MM.1S (cell line): ENCODE results near the gene PTPRN2.
"Not testable (repeated sequence)": the region's sequence is repeated elsewhere in the genome, so short reads cannot be mapped to it uniquely, and the experiment has no call there.

Experiments used
- DNase-seq: peaks from one replicate; pipeline ENCODE4 v3.0.0-alpha.2; 2015
- H2AFZ ChIP-seq: fragments of 300-600 bp; sonication (generic); 2 replicates; pipeline ENCODE4 v1.6.0; 2016; ENCODE audit warnings: antibody characterized with exemption, low read length
- H3F3A ChIP-seq: fragments of 300-600 bp; sonication (generic); 2 replicates; pipeline ENCODE4 v1.6.1; 2016; ENCODE audit warnings: mild to moderate bottlenecking, antibody characterized with exemption, low read length, moderate library complexity, mixed read lengths; ENCODE audit not compliant: insufficient read depth
- H3K27ac ChIP-seq: fragments of 300-600 bp; sonication (generic); 2 replicates; pipeline ENCODE4 v1.5.1; 2016; ENCODE audit warnings: mild to moderate bottlenecking, low read length
- H3K27me3 ChIP-seq: fragments of 300-600 bp; sonication (generic); replicated peaks from 2 replicates; pipeline ENCODE4 v1.6.0; 2016; ENCODE audit warnings: low read length; ENCODE audit not compliant: insufficient read depth
- H3K36me3 ChIP-seq: fragments of 300-600 bp; sonication (generic); replicated peaks from 2 replicates; pipeline ENCODE4 v1.6.1; 2016; ENCODE audit warnings: mild to moderate bottlenecking, low read length, mixed read lengths; ENCODE audit not compliant: insufficient read depth
- H3K4me1 ChIP-seq: fragments of 300-600 bp; sonication (generic); 2 replicates; pipeline ENCODE4 v1.6.1; 2016; ENCODE audit warnings: low read length, mixed read lengths
- H3K4me2 ChIP-seq: fragments of 300-600 bp; sonication (generic); 2 replicates; pipeline ENCODE4 v1.6.0; 2016; ENCODE audit warnings: low read depth, low read length
- H3K4me3 ChIP-seq: fragments of 300-600 bp; sonication (generic); 2 replicates; pipeline ENCODE4 v1.5.1; 2016; ENCODE audit warnings: low read length, mixed read lengths
- H3K79me2 ChIP-seq: fragments of 300-600 bp; sonication (generic); 2 replicates; pipeline ENCODE4 v1.6.1; 2016; ENCODE audit warnings: mixed run types, low read length, mixed read lengths
- H3K9ac ChIP-seq: fragments of 300-600 bp; sonication (generic); 2 replicates; pipeline ENCODE4 v1.6.1; 2016; ENCODE audit warnings: low read length, mixed read lengths
- H3K9me2 ChIP-seq: fragments of 300-600 bp; sonication (generic); replicated peaks from 2 replicates; pipeline ENCODE4 v1.6.1; 2016; ENCODE audit warnings: mild to moderate bottlenecking, low read length, mixed read lengths; ENCODE audit not compliant: insufficient read depth
- H3K9me3 ChIP-seq: fragments of 300-600 bp; sonication (generic); replicated peaks from 2 replicates; pipeline ENCODE4 v1.6.1; 2016; ENCODE audit warnings: mild to moderate bottlenecking, low read length, mixed read lengths; ENCODE audit not compliant: insufficient read depth
- H4K20me1 ChIP-seq: fragments of 300-600 bp; sonication (generic); 2 replicates; pipeline ENCODE4 v1.6.1; 2016; ENCODE audit warnings: mild to moderate bottlenecking, low read length, moderate library complexity, mixed read lengths; ENCODE audit not compliant: insufficient read depth
- EZH2 ChIP-seq: fragments of 300-600 bp; sonication (generic); optimal IDR thresholded peaks from 2 replicates; pipeline ENCODE3; 2017; ENCODE audit warnings: low read depth, mild to moderate bottlenecking, antibody characterized with exemption, low read length, mixed read lengths
- EZH2phosphoT487 ChIP-seq: fragments of 300-600 bp; sonication (generic); IDR thresholded peaks from 2 replicates; pipeline ENCODE4 v1.6.1; 2018; ENCODE audit warnings: antibody characterized with exemption, low read length
- TF ChIP-seq, protein P1 (sequence below): fragments of 300-600 bp; sonication (generic); IDR thresholded peaks from 2 replicates; pipeline ENCODE4 v1.5.1; 2016; ENCODE audit warnings: antibody characterized with exemption, low read length, mixed read lengths

The PTPRN2 gene

DNA sequence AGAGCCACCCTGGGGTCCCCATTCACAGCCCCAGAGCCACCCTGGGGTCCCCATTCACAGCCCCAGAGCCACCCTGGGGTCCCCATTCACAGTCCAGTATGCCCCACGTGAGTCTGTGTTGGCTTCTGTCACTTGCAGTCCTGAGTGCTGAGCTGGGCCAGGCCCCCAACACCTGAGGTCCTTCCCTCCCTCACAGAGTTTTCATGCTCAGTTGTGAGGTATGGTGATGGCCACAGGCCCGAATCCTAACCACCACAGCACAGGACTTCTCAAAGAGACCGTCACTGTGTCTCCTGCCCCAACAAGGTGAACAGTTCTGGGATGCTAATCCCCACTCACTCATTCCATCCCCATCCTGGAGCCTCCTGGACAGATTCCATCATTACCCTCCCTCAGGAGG is 239.2 kb downstream of the PTPRN2 start:
- Histone ChIP-seq H3K27me3 (peaks cover 17% of the 10 kb centered on the region; the same call in 1 of the 2 replicates), H3K9me2 (no peaks in the 10 kb centered on the region), H3K9ac (no peak overlapping the region), H3K27ac (no peak overlapping the region), H3K4me3 (no peak overlapping the region), H3F3A (no peaks in the 10 kb centered on the region), H4K20me1 (no peaks in the 10 kb centered on the region), H3K4me1 (no peaks in the 10 kb centered on the region), H3K9me3 (no peaks in the 10 kb centered on the region), H3K36me3 (no peaks in the 10 kb centered on the region), H3K79me2 (no peaks in the 10 kb centered on the region), H3K4me2 (no peak overlapping the region), H2AFZ (no peak overlapping the region)
- no peak for DNase-seq
- TF ChIP-seq, protein P1, sequence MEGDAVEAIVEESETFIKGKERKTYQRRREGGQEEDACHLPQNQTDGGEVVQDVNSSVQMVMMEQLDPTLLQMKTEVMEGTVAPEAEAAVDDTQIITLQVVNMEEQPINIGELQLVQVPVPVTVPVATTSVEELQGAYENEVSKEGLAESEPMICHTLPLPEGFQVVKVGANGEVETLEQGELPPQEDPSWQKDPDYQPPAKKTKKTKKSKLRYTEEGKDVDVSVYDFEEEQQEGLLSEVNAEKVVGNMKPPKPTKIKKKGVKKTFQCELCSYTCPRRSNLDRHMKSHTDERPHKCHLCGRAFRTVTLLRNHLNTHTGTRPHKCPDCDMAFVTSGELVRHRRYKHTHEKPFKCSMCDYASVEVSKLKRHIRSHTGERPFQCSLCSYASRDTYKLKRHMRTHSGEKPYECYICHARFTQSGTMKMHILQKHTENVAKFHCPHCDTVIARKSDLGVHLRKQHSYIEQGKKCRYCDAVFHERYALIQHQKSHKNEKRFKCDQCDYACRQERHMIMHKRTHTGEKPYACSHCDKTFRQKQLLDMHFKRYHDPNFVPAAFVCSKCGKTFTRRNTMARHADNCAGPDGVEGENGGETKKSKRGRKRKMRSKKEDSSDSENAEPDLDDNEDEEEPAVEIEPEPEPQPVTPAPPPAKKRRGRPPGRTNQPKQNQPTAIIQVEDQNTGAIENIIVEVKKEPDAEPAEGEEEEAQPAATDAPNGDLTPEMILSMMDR: no peak
- no peak for TF ChIP-seq EZH2
- no peak for TF ChIP-seq EZH2phosphoT487

DNA sequence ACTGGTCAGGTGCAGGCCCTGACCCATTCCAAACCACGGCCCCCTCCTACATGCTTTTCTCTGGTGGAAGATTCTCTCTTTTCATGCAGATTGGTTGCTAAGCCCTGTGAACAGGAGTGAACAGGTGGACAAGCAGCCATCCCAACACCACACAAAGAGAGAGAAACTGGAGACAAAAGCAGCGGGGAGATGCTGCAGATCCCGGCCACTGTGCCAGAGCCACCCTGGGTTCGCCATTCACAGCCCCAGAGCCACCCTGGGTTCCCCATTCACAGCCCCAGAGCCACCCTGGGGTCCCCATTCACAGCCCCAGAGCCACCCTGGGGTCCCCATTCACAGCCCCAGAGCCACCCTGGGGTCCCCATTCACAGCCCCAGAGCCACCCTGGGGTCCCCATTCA is 239.6 kb downstream of the PTPRN2 start:
- H3K4me1 ChIP-seq, H3K36me3 ChIP-seq, H3K79me2 ChIP-seq, DNase-seq, H3K9ac ChIP-seq, H3K4me2 ChIP-seq, H3K9me3 ChIP-seq, H3F3A ChIP-seq, H3K4me3 ChIP-seq, H4K20me1 ChIP-seq, H2AFZ ChIP-seq, H3K9me2 ChIP-seq, H3K27ac ChIP-seq: not testable (repeated sequence)
- H3K27me3 ChIP-seq: peaks cover 17% of the 10 kb centered on the region; the same call in 1 of the 2 replicates

DNA sequence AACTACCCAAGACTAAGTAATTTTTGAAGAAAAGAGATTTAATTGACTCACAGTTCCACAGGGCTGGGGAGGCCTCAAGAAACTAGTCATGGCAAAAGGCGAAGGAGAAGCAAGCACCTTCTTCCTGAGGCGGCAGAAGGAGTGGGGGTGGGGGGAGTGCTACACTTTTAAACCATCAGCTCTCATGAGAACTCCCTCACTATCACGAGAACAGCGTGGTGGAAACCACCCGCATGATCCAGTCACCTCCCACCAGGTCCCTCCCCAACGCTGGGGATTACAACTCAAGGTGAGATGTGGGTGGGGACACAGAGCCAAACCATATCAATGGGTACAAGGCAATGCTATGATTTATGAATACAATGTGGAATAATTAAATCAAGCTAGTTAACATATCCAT is 241.9 kb downstream of the PTPRN2 start:
- no peaks in the 10 kb centered on the region for H3K9me3 ChIP-seq
- H3K27ac ChIP-seq: no peak overlapping the region
- H3K27me3 ChIP-seq: peaks cover 8% of the 10 kb centered on the region; the same call in 1 of the 2 replicates
- no peak for DNase-seq
- no peaks in the 10 kb centered on the region for H3K4me1 ChIP-seq
- no peaks in the 10 kb centered on the region for H3F3A ChIP-seq
- no peaks in the 10 kb centered on the region for H4K20me1 ChIP-seq
- H3K4me2 ChIP-seq: no peak overlapping the region
- no peaks in the 10 kb centered on the region for H3K36me3 ChIP-seq
- H2AFZ ChIP-seq: no peak overlapping the region
- H3K9ac ChIP-seq: no peak overlapping the region
- H3K4me3 ChIP-seq: no peak overlapping the region
- TF ChIP-seq EZH2 (no peak), EZH2phosphoT487 (no peak)
- TF ChIP-seq, protein P1: no peak
- no peaks in the 10 kb centered on the region for H3K9me2 ChIP-seq
- H3K79me2 ChIP-seq: no peaks in the 10 kb centered on the region

DNA sequence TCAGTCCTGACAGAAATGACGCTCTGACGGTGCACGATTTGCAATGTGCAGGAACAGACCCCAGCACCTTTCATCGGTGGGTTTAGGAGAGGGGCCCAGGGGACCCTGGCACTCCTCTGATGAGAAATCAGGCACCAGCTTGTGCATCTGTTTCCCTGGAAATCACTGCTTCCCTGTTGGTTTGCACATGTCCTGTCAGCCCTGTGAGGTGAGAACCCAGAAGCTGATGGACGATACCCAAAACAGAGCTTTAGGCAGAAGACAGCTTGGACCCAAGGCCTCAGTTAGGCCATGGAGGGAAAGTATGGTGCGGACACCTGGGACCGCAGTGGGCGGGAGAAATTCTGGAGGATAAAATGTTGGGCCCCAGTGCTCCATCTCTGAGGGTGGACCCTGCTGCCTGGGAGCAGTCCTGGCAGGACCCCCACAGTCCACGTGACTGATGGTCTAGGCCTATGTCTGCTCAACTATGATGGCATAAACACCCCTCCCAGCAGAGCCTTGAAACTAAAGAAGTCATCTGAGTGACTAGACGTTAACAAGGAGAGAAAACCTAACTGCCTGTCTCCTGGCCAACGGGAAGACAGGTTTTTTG is 242.8 kb downstream of the PTPRN2 start:
- TF ChIP-seq EZH2phosphoT487: no peak

More for the DNA sequence above, 242.8 kb downstream of the PTPRN2 start:
- Histone ChIP-seq H2AFZ (no peak overlapping the region), H3F3A (no peaks in the 10 kb centered on the region), H3K4me2 (no peak overlapping the region), H3K4me1 (no peaks in the 10 kb centered on the region), H3K36me3 (no peaks in the 10 kb centered on the region), H3K27ac (no peak overlapping the region), H3K9me2 (no peaks in the 10 kb centered on the region), H3K79me2 (no peaks in the 10 kb centered on the region), H3K9ac (no peak overlapping the region), H3K4me3 (no peak overlapping the region), H4K20me1 (no peaks in the 10 kb centered on the region), H3K9me3 (no peaks in the 10 kb centered on the region), H3K27me3 (0 out of 2 replicates have a peak, but pooled peaks cover 4% of the 10 kb centered on the region)
- no peak for DNase-seq
